ENCODE data around the gene PTBP1. TPM values are rescaled to one million over a fixed set of nuclear protein-coding genes. Genes with fewer than 3 reads are reported as not detected.

The PTBP1 gene
- total RNA-seq, 1 experiment from 2014 or later: 680 TPM

DNA sequence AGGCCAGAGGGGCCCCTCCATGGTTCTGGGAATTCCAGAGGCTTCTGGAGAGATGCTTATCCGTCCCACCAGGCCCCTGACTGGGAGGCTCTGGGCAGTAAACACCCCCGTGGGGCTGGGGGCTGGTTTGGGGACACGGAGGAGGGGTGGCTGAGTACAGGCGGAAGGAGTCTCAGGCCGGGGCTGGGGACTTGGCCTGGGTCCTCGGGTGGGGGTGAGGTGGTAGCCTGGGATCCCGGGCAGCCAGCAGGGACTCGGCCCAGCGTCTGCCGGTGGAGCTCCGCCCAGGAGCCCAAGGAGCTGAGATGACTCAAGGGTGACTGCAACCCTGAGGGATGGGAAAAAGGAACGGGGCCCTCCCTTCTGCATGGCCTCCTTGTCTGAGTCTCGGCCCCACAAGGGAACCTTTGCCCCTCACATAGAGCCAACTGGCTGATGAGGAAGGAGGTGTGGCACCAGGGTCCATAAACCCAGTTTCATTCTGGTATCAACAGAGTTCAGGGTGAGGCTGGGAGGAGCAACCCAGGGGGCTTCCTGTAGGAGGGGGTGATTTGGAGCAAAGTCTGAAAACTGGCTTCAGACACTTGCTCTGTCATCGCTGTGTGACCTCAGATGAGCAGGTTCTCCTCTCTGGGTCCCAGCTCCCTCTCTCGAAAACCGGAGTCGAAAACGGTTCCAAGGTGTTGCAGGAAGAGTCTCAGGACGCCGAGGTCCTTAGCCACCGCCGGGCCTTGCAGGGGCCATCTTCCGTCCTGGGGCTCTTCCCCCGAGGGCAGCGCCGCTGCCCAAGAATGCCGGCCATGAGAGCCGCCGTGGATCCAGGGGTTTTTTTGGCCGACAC is 45.5 kb upstream of the PTBP1 start:
- Mint-ChIP-seq H3K9me3 (peaks cover 11% of the 10 kb centered on the region), H3K27me3 (ENCODE audit: low read depth) (no peaks in the 10 kb centered on the region; the same call in 1 of the 2 replicates), H3K4me3 (no peak overlapping the region), H3K4me1 (no peaks in the 10 kb centered on the region), H3K36me3 (no peaks in the 10 kb centered on the region), H3K27ac (no peak overlapping the region)
- TF ChIP-seq IRF2 (CRISPR knock-in tag; IDR thresholded peaks at IDR 0.05; ENCODE audit: borderline replicate concordance, low read depth) (no peak), TEAD4 (CRISPR knock-in tag; IDR thresholded peaks at IDR 0.05) (no peak), TCF7 (CRISPR knock-in tag; IDR thresholded peaks at IDR 0.05; ENCODE audit: low read depth) (no peak), ZNF263 (CRISPR knock-in tag; IDR thresholded peaks at IDR 0.05; ENCODE audit: low read depth) (no peak), GTF2I (CRISPR knock-in tag; conservative IDR thresholded peaks at IDR 0.05) (no peak), PRRX2 (CRISPR knock-in tag; IDR thresholded peaks at IDR 0.05) (no peak), FOXK1 (CRISPR knock-in tag; IDR thresholded peaks at IDR 0.05) (no peak), NFATC4 (CRISPR knock-in tag; IDR thresholded peaks at IDR 0.05) (no peak), MXD4 (CRISPR knock-in tag; IDR thresholded peaks at IDR 0.05; ENCODE audit: borderline replicate concordance) (no peak), HMGA2 (CRISPR knock-in tag; IDR thresholded peaks at IDR 0.05) (no peak), CDX4 (CRISPR knock-in tag; IDR thresholded peaks at IDR 0.05; ENCODE audit: borderline replicate concordance) (no peak)
- TF ChIP-seq, protein P1, sequence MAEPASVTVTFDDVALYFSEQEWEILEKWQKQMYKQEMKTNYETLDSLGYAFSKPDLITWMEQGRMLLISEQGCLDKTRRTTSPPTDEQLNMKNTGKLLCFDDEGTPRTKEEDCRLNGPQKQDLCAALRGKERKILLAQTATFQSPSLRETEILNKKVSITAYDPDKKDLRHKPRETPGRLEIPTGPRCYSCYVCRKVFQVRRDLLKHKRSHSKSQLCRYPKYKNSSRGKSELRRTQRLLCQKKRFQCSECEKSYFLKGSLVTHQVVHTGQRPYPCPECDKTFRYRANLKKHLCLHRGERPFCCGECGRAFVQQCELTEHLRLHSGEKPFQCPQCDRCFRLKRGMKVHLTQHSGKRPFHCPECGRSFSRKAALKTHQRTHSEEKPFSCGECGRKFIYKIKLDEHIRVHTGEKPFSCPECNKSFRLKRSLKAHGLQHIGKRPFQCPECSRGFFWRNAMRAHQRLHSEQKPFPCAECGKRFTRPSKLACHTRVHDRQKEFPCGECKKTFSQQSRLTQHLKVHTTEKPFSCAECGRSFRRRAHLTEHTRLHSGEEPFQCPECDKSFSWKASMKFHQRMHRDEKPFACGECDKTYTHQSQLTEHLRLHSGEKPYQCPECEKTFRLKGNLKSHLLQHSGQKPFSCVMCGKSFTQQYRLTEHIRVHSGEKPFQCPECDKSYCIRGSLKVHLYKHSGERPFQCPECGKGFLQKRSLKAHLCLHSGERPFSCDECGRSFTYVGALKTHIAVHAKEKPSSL (CRISPR knock-in tag; conservative IDR thresholded peaks at IDR 0.05): no peak
- no peak for DNase-seq (ENCODE audit: low spot score)
- CTCF ChIA-PET: interaction anchor here (1.5 kb wide), 1 partner anchor 81 kb away, joined by 4 read pairs; no protein-coding TSS in a partner anchor
- POLR2A ChIA-PET: no interaction called here
- no peak for ATAC-seq

GRCh38 chr19:752652-753517 is 44.4 kb upstream of the PTBP1 start:
- ATAC-seq (no peak), DNase-seq (ENCODE audit: low spot score) (no peak)
- Mint-ChIP-seq H3K4me3 (no peak overlapping the region), H3K27me3 (ENCODE audit: low read depth) (no peaks in the 10 kb centered on the region; the same call in 1 of the 2 replicates), H3K27ac (no peak overlapping the region), H3K4me1 (no peaks in the 10 kb centered on the region), H3K36me3 (no peaks in the 10 kb centered on the region), H3K9me3 (peaks cover 11% of the 10 kb centered on the region)
- TF ChIP-seq CREM (CRISPR knock-in tag; IDR thresholded peaks at IDR 0.05) (no peak), FOXK1 (CRISPR knock-in tag; IDR thresholded peaks at IDR 0.05) (no peak), EMX1 (CRISPR knock-in tag; IDR thresholded peaks at IDR 0.05) (no peak), PRRX2 (CRISPR knock-in tag; IDR thresholded peaks at IDR 0.05) (no peak), GABPB1 (CRISPR knock-in tag; IDR thresholded peaks at IDR 0.05) (no peak), ESRRA (CRISPR knock-in tag; IDR thresholded peaks at IDR 0.05; ENCODE audit: borderline replicate concordance) (no peak), ZNF219 (CRISPR knock-in tag; IDR thresholded peaks at IDR 0.05; ENCODE audit: borderline replicate concordance) (no peak), MXD4 (CRISPR knock-in tag; IDR thresholded peaks at IDR 0.05; ENCODE audit: borderline replicate concordance) (no peak), TEAD4 (CRISPR knock-in tag; IDR thresholded peaks at IDR 0.05) (no peak), E2F5 (CRISPR knock-in tag; IDR thresholded peaks at IDR 0.05) (no peak), OVOL2 (CRISPR knock-in tag; IDR thresholded peaks at IDR 0.05; ENCODE audit: borderline replicate concordance) (no peak), ZNF396 (CRISPR knock-in tag; IDR thresholded peaks at IDR 0.05; ENCODE audit: borderline replicate concordance) (no peak), USF2 (CRISPR knock-in tag; IDR thresholded peaks at IDR 0.05) (no peak), GTF2I (CRISPR knock-in tag; conservative IDR thresholded peaks at IDR 0.05) (no peak), CREB1 (CRISPR knock-in tag; IDR thresholded peaks at IDR 0.05) (no peak), NR3C1 (CRISPR knock-in tag; conservative IDR thresholded peaks at IDR 0.05; ENCODE audit: low read depth) (no peak), KAT7 (CRISPR knock-in tag; IDR thresholded peaks at IDR 0.05; ENCODE audit: borderline replicate concordance) (no peak)
- TF ChIP-seq, protein P2, sequence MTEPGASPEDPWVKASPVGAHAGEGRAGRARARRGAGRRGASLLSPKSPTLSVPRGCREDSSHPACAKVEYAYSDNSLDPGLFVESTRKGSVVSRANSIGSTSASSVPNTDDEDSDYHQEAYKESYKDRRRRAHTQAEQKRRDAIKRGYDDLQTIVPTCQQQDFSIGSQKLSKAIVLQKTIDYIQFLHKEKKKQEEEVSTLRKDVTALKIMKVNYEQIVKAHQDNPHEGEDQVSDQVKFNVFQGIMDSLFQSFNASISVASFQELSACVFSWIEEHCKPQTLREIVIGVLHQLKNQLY (CRISPR knock-in tag; IDR thresholded peaks at IDR 0.05): no peak
- ChIA-PET CTCF (interaction anchor here (0.7 to 2.1 kb wide), 10 partner anchors 11 to 111 kb away, joined by 3 to 9 read pairs (median 4); no protein-coding TSS in a partner anchor), POLR2A (interaction anchor here (0.6 to 0.7 kb wide), 2 partner anchors 45 to 1747 kb away, joined by 3 to 4 read pairs; no protein-coding TSS in a partner anchor)
